Embryonic facial prominence (tissue), 1 donor: Measurements from ENCODE around the gene HOXC12.

Source experiments
- DNase-seq: peaks from one replicate; pipeline ENCODE4 v3.0.0-alpha.2; 2016; ENCODE audit errors: extremely low spot score

HOXC12 gene

DNA sequence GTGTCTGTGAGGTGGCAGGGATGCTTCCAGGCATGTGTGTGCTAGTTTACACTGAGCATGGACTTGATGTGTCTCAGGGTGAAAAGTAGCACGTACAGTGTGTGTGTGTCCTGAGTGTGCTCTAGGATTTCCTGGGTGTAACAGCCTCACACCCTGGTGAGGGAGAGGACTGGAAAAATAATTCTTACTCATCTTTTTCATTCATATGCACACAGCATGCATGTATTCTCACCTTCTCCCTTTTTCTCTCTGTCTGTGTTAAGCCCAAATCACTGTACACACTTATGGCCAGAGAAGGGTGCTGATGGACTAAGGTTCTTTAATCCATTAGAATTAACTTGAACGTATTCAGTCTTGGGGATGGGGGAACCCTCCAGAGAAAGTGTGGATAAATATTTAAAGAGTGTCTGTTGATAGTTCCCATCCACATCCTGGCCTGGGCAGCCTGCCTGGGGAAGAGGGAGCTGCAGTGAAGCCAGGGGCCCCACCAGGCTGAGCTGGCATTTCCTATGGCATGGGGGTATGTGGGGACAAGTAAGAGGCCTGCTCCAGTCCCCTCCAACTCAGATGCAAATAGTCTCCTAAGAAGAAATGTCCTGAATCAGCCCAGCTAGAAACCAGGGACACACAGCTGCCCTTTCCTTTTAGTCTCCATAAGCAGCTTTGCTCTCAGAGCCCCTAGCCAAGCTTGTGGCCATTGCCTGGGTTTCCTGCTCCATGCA is 53.0 kb downstream of the HOXC12 start:
- no peak for DNase-seq

DNA sequence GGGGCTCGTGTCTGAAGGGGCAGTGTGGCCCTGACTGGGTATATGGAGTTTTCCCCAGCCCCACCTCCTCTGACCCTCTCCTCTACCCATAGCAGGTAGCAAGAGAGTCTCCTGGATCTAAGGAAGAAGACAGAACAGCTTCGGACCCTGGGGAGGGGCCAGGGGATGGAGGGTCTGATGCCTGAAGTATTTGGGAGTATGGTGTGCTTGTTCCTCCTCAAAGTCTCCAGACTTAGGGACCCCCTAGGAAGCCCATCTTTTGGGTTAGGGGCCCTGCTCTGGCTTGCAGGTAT is 53.5 kb downstream of the HOXC12 start:
- DNase-seq, result no peak
